Esophagus squamous epithelium (tissue), 5 donors: ENCODE results near the gene CRTAP. TPM values are rescaled to one million over a fixed set of nuclear protein-coding genes. Genes with fewer than 3 reads are reported as not detected.
"Not testable (repeated sequence)": the region's sequence is repeated elsewhere in the genome, so short reads cannot be mapped to it uniquely, and the experiment has no call there.

Source experiments
- DNase-seq: peaks from one replicate; lab custom pipeline; 2025; lab: John Stamatoyannopoulos, UW
- H3K27ac ChIP-seq, 4 donors: fragments of 200-600 bp; sonication (generic); one replicate each; pipeline ENCODE4 v1.5.1; 2016 to 2019; ENCODE audit warnings: mild to moderate bottlenecking in 1 of 4
- H3K27me3 ChIP-seq, 4 donors: fragments of 200-600 bp; sonication (generic); 1 replicate in 3 of 4; 2 replicates in 1 of 4; pipeline versions ENCODE4 v1.5.1 to v1.6.0; 2017 to 2021; ENCODE audit warnings: antibody characterized with exemption in 1 of 4
- H3K36me3 ChIP-seq, 3 donors: fragments of 200-600 bp; sonication (generic); one replicate each; pipeline ENCODE4 v1.5.1; 2016 to 2019
- H3K4me1 ChIP-seq, 3 donors: fragments of 200-600 bp; sonication (generic); one replicate each; pipeline ENCODE4 v1.5.1; 2017 to 2019
- H3K4me3 ChIP-seq, 4 donors: fragments of 200-600 bp; sonication (generic); 1 replicate in 3 of 4; 2 replicates in 1 of 4; pipeline ENCODE4 v1.5.1; 2016 to 2019; ENCODE audit warnings: mild to moderate bottlenecking in 2 of 4, moderate library complexity in 1 of 4
- H3K9me3 ChIP-seq, 3 donors: fragments of 200-600 bp; sonication (generic); one replicate each; pipeline ENCODE4 v1.5.1; 2016 to 2019
- CTCF ChIP-seq, 6 experiments: fragments of 450-650 bp in 4 of 6; fragments of 200-600 bp in 2 of 6; sonication (generic) in 2 of 6; IDR thresholded peaks; one replicate each; pipeline ENCODE4 v1.5.1; 2016 to 2019; ENCODE audit warnings: antibody characterized with exemption in 6 of 6, mild to moderate bottlenecking in 4 of 6, moderate library complexity in 4 of 6
- POLR2A ChIP-seq, 4 donors: fragments of 450-650 bp; IDR thresholded peaks; one replicate each; pipeline ENCODE4 v1.6.1; 2017; ENCODE audit warnings: antibody characterized with exemption in 4 of 4, mild to moderate bottlenecking in 4 of 4, moderate library complexity in 3 of 4
- WGBS, 2 donors: methylation state at CpG; one replicate each; pipeline ENCODE4 v1.1.5; 2018; 5-methylcytosine and 5-hydroxymethylcytosine counted together
- intact Hi-C: fragments of 100-400 bp; cut with DNase I; formaldehyde crosslinking; loops from one replicate; pipeline ENCODE4 v1.15.0; 2022
- total RNA-seq, 4 donors: library from RNA; depleted of rRNA; stranded (reverse); fragments of >200 nt; gene quantifications; one replicate each; pipeline ENCODE4 v1.1.0, GENCODE V29; 2016
- donor health status: DM: yes; HTN: yes; CAD: no.

The CRTAP gene
- total RNA-seq, 4 donors from 2014 or later = 67.1 to 159 (median 90.9) TPM

- no peak for DNase-seq
- H3K27ac ChIP-seq = no peak overlapping the region
- H3K9me3 ChIP-seq = no peaks in the 10 kb centered on the region
- intact Hi-C loops = no loop called here
- no peaks in the 10 kb centered on the region for H3K36me3 ChIP-seq
- no peaks in the 10 kb centered on the region for H3K27me3 ChIP-seq
- no peak for TF ChIP-seq POLR2A (IDR thresholded peaks at IDR 0.05)
- no peak for TF ChIP-seq CTCF (IDR thresholded peaks at IDR 0.05)
- H3K4me3 ChIP-seq = no peak overlapping the region
- no peaks in the 10 kb centered on the region for H3K4me1 ChIP-seq
- WGBS, 2 donors = 79 to 84% methylated on average over 1 of the region's 1 CpG
Observed at GRCh38 chr3:33179132-33179531, 65.3 kb downstream of the CRTAP start.

- H3K4me3 ChIP-seq = no peak overlapping the region
- intact Hi-C loops = no loop called here
- no peak overlapping the region for H3K27ac ChIP-seq
- DNase-seq = no peak
- no peaks in the 10 kb centered on the region for H3K36me3 ChIP-seq
- TF ChIP-seq CTCF (IDR thresholded peaks at IDR 0.05) = no peak
- no peak for TF ChIP-seq POLR2A (IDR thresholded peaks at IDR 0.05)
- H3K9me3 ChIP-seq = no peaks in the 10 kb centered on the region
- H3K4me1 ChIP-seq = no peaks in the 10 kb centered on the region
- no peaks in the 10 kb centered on the region for H3K27me3 ChIP-seq
- 69 to 74% methylated on average over 5 of the region's 5 CpGs for WGBS, 2 donors
Observed at GRCh38 chr3:33181229-33181628, 67.4 kb downstream of the CRTAP start.

GRCh38 chr3:33181641-33182040 is 67.8 kb downstream of the CRTAP start:
- H3K27ac ChIP-seq, H3K36me3 ChIP-seq, intact Hi-C loops, H3K4me1 ChIP-seq, DNase-seq, H3K4me3 ChIP-seq, H3K9me3 ChIP-seq, H3K27me3 ChIP-seq: not testable (repeated sequence)
- WGBS, 2 donors = 71 to 96% methylated on average over 1 of the region's 1 CpG

GRCh38 chr3:33184863-33185262 is 71.0 kb downstream of the CRTAP start:
- WGBS, 2 donors = 56 to 64% methylated on average over 2 of the region's 2 CpGs

GRCh38 chr3:33186524-33187367 is 72.9 kb downstream of the CRTAP start:
- no peaks in the 10 kb centered on the region for H3K4me1 ChIP-seq
- H3K27me3 ChIP-seq = no peaks in the 10 kb centered on the region
- DNase-seq = no peak
- no peak overlapping the region for H3K4me3 ChIP-seq
- H3K27ac ChIP-seq = no peak overlapping the region
- TF ChIP-seq POLR2A (IDR thresholded peaks at IDR 0.05) (no peak), CTCF (IDR thresholded peaks at IDR 0.05) (no peak)
- no peaks in the 10 kb centered on the region for H3K36me3 ChIP-seq
- WGBS, 2 donors = 86% methylated on average over 10 to 13 of the region's 13 CpGs
- H3K9me3 ChIP-seq = no peaks in the 10 kb centered on the region
- intact Hi-C loops = no loop called here

More at GRCh38 chr3:33184863-33185262, 71.0 kb downstream of the CRTAP start:
- Histone ChIP-seq H3K27ac (no peak overlapping the region), H3K4me3 (no peak overlapping the region), H3K27me3 (no peaks in the 10 kb centered on the region), H3K36me3 (no peaks in the 10 kb centered on the region), H3K4me1 (no peaks in the 10 kb centered on the region), H3K9me3 (no peaks in the 10 kb centered on the region)
- TF ChIP-seq CTCF (IDR thresholded peaks at IDR 0.05) = no peak
- no peak for DNase-seq
- intact Hi-C loops = no loop called here
